ENCODE results near the gene C1orf21. TPM values are rescaled to one million over a fixed set of nuclear protein-coding genes. Genes with fewer than 3 reads are reported as not detected.
A peak's percentile ranks its signal among the peaks of the same experiment; 100 is the strongest.

The C1orf21 gene
- total RNA-seq, 6 experiments from 2014 or later = 4.3 to 29.2 (median 13.1) TPM

DNA sequence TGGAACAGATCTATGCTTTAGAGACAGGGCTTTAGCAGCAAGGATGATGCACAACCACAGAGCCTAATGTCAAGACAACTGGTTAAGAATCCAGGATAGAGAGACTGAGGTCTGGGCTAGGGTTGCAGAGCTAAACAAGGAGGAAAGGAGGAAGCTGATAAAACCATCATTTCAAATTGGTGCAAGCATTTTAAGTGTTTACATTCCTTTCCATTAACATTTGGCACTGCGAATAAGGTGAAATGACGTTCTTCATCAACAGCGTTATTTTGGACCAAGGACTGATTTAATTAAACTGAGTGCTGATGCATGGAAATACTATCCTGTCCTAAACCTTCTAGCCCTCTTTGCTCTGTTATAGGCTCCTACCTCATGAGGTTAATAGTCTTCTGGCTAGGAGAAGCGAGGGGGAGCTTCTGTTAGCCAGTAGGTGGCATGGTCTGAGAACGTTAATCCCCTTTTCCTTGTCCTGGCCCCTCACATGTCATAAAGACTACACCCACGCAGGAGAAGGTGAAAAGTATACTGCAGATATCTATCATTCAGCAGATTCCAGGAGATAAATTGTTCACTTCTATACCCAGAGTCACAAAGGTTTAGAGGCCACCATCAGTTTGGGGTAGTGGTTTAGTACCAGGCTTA, 7.6 kb upstream of the C1orf21 start:
- H3K4me3 ChIP-seq = no peak overlapping the region
- TF ChIP-seq, protein P1, sequence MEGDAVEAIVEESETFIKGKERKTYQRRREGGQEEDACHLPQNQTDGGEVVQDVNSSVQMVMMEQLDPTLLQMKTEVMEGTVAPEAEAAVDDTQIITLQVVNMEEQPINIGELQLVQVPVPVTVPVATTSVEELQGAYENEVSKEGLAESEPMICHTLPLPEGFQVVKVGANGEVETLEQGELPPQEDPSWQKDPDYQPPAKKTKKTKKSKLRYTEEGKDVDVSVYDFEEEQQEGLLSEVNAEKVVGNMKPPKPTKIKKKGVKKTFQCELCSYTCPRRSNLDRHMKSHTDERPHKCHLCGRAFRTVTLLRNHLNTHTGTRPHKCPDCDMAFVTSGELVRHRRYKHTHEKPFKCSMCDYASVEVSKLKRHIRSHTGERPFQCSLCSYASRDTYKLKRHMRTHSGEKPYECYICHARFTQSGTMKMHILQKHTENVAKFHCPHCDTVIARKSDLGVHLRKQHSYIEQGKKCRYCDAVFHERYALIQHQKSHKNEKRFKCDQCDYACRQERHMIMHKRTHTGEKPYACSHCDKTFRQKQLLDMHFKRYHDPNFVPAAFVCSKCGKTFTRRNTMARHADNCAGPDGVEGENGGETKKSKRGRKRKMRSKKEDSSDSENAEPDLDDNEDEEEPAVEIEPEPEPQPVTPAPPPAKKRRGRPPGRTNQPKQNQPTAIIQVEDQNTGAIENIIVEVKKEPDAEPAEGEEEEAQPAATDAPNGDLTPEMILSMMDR (IDR thresholded peaks at IDR 0.05) = peak in 2 of 4 donors; percentile 3 to 37
- no peak for TF ChIP-seq POLR2A (IDR thresholded peaks at IDR 0.05)
- H3K27ac ChIP-seq = no peak overlapping the region
- H3K4me1 ChIP-seq = peaks cover 0 to 10% (median 0%) of the 10 kb centered on the region in 4 donors
- no peaks in the 10 kb centered on the region for H3K27me3 ChIP-seq
- intact Hi-C loops (cut with DNase I) = no loop called here
- 54% methylated on average over 6 of the region's 6 CpGs for WGBS (ENCODE audit: insufficient coverage, low coverage, low lambda C conversion rate, missing lambda C conversion rate)
- ATAC-seq (peak in 3 of 4 donors; percentile 39 to 67 (median 44)), DNase-seq (no peak)
- no peaks in the 10 kb centered on the region for H3K9me3 ChIP-seq
- H3K36me3 ChIP-seq = no peaks in the 10 kb centered on the region

DNA sequence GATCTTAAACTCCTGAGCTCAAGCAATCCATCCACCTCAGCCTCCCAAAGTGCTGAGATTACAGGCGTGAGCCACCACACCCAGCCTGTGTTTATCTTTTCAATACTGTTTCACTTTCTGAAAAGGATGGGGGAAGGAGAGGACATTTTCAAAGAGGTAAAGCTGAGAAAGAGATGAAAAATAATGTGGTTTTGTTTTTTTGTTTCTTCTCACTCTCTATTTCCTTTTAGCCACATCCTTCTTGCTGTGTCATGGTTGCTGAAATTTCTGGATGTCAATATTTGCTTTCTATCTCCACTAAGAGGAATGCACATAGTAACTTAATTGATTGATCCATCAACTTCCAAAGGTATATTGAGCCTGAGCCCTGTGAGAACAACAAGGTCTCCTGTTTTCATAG, 6.4 kb upstream of the C1orf21 start:
- H3K27ac ChIP-seq = no peak overlapping the region
- intact Hi-C loops (cut with DNase I) = no loop called here
- no peaks in the 10 kb centered on the region for H3K36me3 ChIP-seq
- no peaks in the 10 kb centered on the region for H3K9me3 ChIP-seq
- ATAC-seq (peak in 2 of 4 donors; percentile 47 to 68), DNase-seq (no peak)
- H3K27me3 ChIP-seq = no peaks in the 10 kb centered on the region
- 67% methylated on average over 1 of the region's 1 CpG for WGBS (ENCODE audit: insufficient coverage, low coverage, low lambda C conversion rate, missing lambda C conversion rate)
- peaks cover 0 to 10% (median 0%) of the 10 kb centered on the region in 4 donors for H3K4me1 ChIP-seq
- TF ChIP-seq POLR2A (IDR thresholded peaks at IDR 0.05) = no peak
- TF ChIP-seq, protein P1 (IDR thresholded peaks at IDR 0.05) = no peak
- no peak overlapping the region for H3K4me3 ChIP-seq

DNA sequence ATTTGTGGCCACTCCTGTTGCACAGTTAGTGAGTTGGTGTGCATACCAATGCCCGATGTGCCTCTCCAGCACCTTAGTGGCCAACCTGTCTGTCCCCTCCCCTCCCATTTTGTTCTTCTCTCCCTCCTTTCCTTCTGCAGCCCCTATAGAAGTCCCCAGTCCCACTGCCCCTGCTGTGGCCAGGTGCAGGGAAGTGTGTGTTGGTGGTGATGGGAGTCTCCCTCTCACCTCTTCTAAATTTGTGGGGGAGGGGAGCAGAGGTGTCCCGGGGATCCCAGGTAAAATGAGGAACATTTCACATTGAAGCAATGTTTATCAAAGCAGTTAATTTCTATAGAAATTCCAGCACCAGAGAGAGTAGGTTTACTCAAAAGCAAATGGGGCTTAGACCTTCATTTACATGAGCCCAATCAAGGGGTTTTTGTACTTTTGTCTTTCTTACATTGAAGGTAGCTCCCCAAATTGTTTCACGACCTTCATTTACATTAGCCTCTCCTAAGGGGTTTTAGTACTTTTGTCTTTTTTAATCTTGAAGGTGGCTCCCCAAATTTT, 3.0 kb upstream of the C1orf21 start:
- DNase-seq = no peak
- H3K27ac ChIP-seq = no peak overlapping the region
- no peak for ATAC-seq
- intact Hi-C loops (cut with DNase I) = no loop called here
- 63% methylated on average over 3 of the region's 3 CpGs for WGBS (ENCODE audit: insufficient coverage, low coverage, low lambda C conversion rate, missing lambda C conversion rate)
- H3K36me3 ChIP-seq = no peaks in the 10 kb centered on the region
- H3K4me1 ChIP-seq = peaks cover 0 to 10% (median 0%) of the 10 kb centered on the region in 4 donors
- TF ChIP-seq, protein P1 (IDR thresholded peaks at IDR 0.05) = no peak
- TF ChIP-seq POLR2A (IDR thresholded peaks at IDR 0.05) = no peak
- no peak overlapping the region for H3K4me3 ChIP-seq
- H3K27me3 ChIP-seq = no peaks in the 10 kb centered on the region
- no peaks in the 10 kb centered on the region for H3K9me3 ChIP-seq

DNA sequence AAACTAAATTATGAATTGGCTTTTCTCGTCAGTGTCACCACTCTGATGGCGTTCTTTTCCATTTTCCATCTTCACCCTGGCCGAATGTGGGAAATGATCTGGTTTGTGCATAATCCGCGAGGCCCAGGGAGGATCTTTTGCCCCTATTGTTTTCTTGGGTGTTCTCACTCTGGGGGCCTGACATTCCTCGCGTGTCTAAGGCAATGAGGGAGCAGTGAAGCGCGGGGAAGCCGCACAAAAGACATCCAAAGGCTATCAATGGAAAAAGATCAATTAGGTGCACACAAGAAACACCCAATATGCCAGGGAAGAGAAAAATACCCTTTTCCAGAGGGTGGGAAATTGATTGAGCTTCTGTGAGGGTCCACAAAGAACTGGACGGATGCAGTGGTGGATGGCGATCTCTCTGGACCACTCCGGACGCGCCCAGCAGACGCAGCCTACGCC, 941 bp upstream of the C1orf21 start:
- TF ChIP-seq, protein P1 (IDR thresholded peaks at IDR 0.05) = no peak
- no peak for TF ChIP-seq POLR2A (IDR thresholded peaks at IDR 0.05)
- ATAC-seq = no peak
- intact Hi-C loops (cut with DNase I) = no loop called here
- peaks cover 0 to under 1% (median 0%) of the 10 kb centered on the region in 4 donors for H3K4me1 ChIP-seq
- H3K27me3 ChIP-seq = no peaks in the 10 kb centered on the region
- H3K36me3 ChIP-seq = no peaks in the 10 kb centered on the region
- peak overlapping the region; percentile 59 to 81 (median 77) for H3K4me3 ChIP-seq
- no peak for DNase-seq
- peak overlapping the region in 1 of 3 donors; percentile 42 for H3K27ac ChIP-seq
- H3K9me3 ChIP-seq = no peaks in the 10 kb centered on the region
- 48% methylated on average over 15 of the region's 17 CpGs for WGBS (ENCODE audit: insufficient coverage, low coverage, low lambda C conversion rate, missing lambda C conversion rate)
